CD4-positive, alpha-beta T cell treated with Interleukin-10 for 1 hour (primary cell): ENCODE measurements around the gene LRRC15.
A peak's percentile ranks its signal among the peaks of the same experiment; 100 is the strongest.

ENCODE experiments used
- DNase-seq: peaks from one replicate; pipeline ENCODE4 v3.0.0-alpha.2; 2020

LRRC15 gene

DNA sequence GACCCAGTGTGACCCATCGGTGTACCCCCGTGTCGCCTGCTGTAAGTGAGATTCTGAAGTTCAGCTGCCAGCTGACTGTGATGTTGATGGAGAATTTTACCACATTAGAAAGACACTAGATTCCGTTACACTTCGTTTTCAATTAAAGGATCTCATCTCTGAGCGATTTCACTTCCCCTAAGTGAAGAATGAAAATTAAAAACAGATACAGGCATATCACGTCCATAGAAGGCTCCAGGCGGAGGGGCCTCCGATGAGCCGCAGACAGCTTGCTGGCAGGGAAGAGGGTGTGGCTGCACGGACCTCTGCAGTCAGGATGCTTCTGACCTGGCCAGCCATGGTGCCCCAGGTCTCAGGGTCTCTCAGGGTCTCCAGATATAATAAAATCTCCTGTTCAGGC lies 11.9 kb downstream of the LRRC15 start:
- DNase-seq, result no peak

DNA sequence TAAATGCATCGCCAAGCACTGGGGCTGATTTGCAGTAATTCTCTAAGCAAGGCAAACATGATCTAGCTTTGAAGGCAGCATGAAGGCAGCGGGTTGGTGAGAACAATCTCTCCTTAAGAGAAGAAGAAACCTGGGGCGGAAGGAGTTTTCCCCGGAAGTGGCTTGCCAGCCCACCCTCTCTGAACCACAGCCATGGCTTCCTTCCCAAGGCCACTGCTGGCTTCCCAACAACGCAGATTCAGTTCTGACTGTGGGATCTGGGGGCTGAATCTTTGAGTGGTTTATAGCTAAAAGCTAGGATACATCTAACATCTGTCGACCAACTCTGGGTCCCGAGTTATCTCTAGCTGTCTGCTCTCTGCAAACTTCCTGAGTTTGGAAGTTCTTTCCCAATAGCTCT lies 14.2 kb downstream of the LRRC15 start:
- no peak for DNase-seq

GRCh38 chr3:194354315-194354714 lies 15.2 kb downstream of the LRRC15 start:
- no peak for DNase-seq

DNA sequence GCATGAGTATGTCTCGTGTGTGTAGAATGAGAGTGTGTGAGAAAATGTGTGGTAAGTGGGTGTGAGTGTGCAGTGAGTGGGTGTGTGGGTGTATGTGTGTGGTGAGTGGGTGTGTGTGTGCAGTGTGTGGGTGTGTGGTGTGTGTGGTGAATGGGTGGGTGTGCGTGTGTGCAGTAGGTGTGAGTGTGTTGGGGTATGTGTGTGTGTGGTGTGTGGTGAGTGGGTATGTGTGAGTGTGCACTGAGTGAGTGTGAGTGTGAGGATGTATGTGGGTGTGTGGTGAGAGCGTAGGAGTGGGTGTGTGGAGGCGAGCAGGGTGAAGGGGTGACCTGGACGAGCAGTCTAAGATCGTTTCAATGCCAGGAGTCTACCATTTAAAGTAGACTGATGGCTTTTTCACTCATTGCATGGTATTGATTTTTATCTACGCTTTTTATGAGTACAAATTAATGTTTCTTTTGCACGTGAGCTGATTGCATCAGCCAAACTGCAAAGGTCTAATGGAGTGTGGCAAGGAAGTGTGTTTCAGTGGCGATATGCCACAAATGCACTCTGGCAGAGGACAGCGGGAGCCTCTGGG lies 16.8 kb downstream of the LRRC15 start:
- no peak for DNase-seq

DNA sequence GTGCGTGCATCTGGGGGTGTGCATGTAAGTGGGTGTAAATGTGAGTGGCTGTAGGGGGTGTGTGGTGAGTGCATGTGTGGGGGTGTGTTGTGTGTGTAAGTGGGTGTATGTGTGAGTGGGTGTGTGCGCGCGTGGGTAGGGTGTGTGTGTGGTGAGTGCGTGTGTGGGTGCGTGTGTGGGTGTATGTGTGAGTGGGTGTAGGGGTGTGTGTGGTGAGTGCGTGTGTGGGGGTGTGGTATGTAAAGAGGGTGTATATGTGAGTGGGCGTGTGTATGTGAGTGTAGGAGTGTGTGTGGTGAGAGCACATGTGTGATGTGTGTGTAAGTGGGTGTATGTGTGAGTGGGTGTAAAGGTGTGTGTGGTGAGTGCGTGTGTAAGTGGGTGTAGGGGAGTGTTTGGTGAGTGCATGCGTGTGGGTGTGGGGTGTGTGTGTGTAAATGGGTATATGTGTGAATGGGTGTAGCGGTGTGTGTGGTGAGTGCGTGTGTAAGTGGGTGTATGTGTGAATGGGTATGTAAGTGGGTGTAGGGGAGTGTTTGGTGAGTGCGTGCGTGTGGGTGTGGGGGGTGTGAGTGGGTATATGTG lies 17.5 kb downstream of the LRRC15 start:
- DNase-seq, result no peak

DNA sequence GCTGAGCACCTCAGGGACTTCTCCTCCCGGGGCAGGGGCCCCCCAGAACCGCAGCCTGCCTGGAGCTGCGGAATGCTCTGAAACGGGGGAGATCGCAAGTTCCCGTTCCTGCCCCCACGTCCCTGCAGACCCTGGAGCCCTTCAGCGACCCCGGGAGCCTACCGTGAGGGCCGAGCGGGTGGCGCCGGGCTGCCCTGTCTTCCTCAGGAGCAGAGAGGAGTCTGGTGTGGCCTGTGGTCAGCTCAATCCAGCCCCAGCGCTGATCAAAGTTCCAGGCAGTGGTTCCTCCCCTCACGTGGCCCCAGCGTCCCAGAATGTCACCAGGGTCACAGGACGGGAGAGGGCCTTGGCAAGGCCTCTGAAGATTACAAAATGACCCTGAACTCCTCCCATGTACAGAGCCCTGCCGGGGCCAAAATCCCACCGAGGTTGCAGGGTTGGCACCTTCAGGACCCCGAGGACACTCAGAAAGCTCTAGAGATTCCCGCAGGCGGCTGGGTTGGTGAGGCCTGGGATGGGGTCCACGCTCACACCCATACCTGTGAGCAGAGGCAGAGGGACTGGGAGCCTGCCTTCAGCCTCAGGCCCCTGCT lies 18.4 kb downstream of the LRRC15 start, which contains the start of gene CPN2:
Gene CPN2, minus strand, starts transcription at position 249 of the 593 bp plus-strand sequence. CDS start 8,626 bp downstream, outside the sequence.
- DNase-seq, result no peak

DNA sequence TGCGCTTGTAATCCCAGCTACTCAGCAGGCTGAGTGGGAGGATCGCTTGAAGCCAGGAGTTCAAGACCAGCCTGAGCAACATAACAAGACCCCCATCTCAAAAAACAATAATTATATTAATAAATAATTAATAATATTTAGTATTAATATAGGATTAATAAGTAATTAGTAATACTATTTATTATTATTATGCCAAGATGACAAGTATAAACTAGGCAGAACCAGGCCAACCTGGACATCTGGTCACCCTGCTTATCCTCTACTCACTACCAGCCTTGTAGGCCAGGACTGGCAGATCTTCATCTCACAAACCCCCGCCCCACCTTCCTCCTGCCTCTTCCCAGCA lies 18.8 kb downstream of the LRRC15 start:
- DNase-seq, result no peak

DNA sequence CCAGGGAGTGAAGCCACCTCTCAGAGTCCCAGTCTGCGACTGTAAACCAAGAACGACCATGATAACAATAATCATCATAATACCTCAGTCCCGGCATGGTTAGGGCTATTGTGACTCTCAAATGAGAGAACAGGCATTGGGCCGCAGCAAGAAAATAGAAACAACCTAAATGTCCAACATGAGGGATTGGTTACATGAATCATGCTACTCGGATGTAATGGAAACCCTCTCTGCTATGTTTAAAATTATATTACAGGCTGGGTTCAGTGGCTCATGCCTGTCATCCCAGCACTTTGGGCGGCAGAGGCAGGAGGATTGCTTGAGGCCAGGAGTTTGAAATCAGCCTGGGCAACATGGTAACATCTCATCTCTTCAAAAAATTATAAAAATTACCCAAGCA lies 21.2 kb downstream of the LRRC15 start:
- DNase-seq, result no peak

GRCh38 chr3:194346621-194347020 lies 22.9 kb downstream of the LRRC15 start:
- DNase-seq, result no peak

GRCh38 chr3:194346035-194346434 lies 23.5 kb downstream of the LRRC15 start:
- DNase-seq, result no peak

GRCh38 chr3:194344012-194344411 lies 25.5 kb downstream of the LRRC15 start:
- peak; percentile 67 for DNase-seq

DNA sequence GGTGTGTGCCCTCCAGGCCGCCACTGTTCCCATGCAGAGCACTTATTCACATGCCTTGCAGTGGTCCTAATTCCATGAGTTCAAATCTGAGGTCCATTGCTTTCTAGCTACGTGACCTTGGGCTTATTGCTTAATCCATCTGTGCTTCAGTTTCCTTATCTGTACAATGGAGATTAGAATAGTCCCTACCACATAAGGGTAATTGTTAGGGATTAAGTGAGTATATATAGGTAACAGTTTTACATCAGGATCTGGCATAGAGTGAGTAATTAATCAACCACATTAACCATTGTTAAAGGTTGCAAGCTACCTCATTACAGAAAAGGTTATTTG lies 26.0 kb downstream of the LRRC15 start:
- DNase-seq, result no peak

- no peak for DNase-seq
Observed at GRCh38 chr3:194342861-194343560, 26.5 kb downstream of the LRRC15 start.

DNA sequence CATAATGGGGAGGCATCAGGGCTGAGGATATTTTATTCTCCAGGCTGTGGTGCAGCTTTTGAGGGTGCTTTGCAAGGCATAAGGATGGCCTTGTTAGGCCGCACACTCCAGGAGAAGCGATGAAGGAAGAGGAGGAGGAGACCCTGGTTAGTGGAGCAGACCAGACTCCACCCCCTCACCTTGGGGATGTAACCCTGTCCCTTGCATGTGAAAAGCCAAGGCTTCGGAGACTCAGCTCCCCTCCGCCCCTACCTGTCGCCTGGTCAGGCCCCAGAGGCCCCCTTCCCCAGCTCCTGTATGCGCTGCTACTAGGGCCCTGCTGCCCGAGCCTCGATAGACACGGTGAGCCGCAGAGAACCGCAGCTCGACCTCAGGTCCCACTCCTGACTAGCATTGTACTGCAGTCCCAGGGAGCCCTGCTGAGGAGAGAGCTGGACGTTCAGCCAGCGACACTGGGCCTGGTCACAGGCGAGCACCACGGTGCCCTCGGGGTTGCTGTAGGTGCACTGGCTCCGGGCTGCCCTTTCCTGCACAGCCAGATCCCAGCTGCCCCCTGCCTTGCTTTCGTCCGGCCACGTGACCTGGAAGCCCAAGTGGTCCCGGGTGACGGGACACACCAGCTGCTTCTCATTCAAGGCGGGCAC lies 28.7 kb downstream of the LRRC15 start:
- no peak for DNase-seq

DNA sequence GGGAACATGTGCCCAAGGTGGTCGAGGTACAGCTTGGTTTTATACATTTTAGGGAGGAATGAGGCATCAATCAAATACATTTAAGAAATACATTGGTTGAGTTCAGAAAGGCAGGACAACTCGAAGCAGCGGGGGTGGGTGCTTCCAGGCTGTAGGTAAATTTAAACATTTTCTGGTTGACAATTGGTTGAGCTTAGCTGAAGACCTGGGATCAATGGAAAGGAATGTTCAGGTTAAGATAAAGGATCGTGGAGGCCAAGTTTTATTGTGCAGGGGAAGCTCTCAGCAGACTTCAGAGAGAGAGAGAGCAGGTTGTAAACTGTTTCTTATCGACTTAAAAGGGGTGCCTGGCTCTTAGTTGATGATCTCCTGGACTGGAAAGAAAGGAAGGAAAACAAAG lies 29.7 kb downstream of the LRRC15 start:
- DNase-seq, result no peak

GRCh38 chr3:194339356-194339755 lies 30.2 kb downstream of the LRRC15 start:
- no peak for DNase-seq

DNA sequence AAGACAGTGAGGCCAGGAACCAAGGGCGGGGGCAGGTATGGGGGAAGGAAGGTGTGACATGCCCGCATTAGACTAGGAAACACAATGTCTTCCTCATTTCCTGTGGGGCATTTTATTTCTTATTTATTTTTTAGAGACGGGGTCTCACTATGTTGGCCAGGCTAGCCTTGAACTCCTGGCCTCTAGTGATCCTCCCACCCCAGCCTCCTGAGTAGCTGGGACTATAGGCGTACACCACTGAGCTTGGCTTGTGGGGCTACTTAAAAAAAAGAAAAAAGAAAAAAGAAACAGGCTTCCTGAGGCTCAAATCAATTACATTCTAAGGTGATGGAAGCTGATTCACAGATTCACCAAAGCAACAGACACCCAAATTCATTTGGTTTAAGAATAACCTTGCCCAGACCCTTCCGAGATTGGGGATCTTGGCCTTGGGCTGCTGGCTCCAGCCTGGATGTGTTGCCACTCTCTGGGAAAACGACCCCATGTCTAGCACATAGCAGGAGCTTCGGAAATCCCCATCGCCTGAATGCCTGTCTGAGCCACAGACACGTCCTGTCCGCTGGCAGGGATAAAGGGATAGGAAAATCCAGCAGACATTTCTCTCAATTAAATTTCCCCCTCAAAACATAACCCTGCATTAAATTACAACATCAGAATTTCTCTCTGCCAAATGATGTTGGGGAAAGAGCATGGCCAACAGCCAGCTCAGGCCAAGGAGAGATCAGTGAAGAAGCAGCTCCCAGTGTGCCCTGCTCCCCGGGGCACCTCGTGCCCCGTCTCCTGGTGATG lies 31.4 kb downstream of the LRRC15 start:
- DNase-seq, result no peak

DNA sequence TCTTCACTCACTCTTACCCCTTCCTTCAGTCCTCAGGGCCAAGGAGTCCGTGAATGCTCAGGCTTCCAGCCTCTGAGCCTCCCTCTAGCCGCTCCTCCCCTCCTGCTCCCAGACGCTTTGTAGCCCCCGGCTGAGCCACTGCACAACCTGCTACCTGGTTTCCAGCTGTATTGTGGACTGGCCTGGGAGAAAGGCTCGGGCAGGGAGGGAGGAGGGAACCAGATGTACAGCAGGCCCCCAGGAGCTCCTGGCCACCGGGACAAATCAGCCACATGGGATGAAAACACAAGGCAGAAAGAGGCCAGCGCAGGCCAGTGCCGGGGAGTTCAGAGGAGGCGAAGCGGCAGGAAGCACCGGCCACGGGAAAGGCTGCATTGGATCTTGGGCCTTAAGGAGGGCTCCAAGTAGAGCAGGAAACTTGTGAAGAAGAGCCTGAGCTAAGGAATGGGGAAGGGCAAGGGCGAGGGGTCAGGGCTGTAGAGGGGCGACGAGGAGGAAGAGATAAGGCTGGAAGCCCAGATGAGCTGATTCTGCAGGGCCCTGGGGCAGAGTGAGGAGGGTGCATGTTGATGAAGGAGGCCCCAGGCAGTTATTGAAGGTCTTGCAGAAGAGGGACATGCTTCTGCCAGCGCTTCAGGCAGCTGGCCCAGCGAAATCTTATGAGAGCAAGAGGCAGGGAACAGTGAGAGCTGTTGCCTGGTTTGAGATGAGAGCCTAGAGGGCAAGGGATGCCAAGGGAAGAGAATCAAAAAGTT lies 32.8 kb downstream of the LRRC15 start:
- DNase-seq, result no peak

GRCh38 chr3:194333981-194334320 lies 35.6 kb downstream of the LRRC15 start:
- no peak for DNase-seq

- DNase-seq, result peak; percentile 88
Observed at GRCh38 chr3:194333212-194333980, 36.1 kb downstream of the LRRC15 start.

- no peak for DNase-seq
Observed at GRCh38 chr3:194332858-194333211, 36.7 kb downstream of the LRRC15 start.

DNA sequence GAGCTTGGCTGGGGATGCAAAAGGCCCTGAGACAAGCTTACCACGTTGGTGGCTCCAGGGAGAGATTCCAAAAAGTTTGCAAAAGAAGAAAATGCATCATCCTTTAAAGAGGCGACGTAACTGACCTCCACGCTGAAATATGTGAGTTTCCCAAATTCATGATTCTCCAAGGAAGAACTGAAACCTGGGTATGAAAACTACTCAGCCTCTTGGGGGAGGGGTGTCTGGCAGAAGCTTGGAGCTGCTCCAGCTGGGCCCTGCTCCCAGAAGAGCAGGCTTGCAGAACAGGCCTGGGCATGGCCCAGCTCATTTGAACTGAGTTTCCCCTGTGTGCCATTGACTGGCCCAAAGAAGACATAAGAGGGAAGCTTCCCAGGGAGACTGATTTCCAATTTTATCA lies 39.0 kb downstream of the LRRC15 start:
- DNase-seq, result no peak
